ENCODE data around the gene GALNT15.

The GALNT15 gene

GRCh38 chr3:16174389-16174788 is at the start of gene GALNT15:
Gene GALNT15 (plus strand): TSS chr3:16174680. CDS start chr3:16175152, 472 bp downstream.
- DNase-seq = peak in 57 of 58 donors; percentile 16 to 95 (median 79)

GRCh38 chr3:16126634-16127033 is 47.8 kb upstream of the GALNT15 start:
- DNase-seq = no peak

GRCh38 chr3:16127249-16127648 is 47.2 kb upstream of the GALNT15 start:
- no peak for DNase-seq

GRCh38 chr3:16130066-16130465 is 44.4 kb upstream of the GALNT15 start:
- DNase-seq = peak in 20 of 58 donors; percentile 9 to 66 (median 26)

GRCh38 chr3:16132190-16132589 is 42.3 kb upstream of the GALNT15 start:
- DNase-seq = no peak

GRCh38 chr3:16132928-16133327 is 41.6 kb upstream of the GALNT15 start:
- DNase-seq = peak in 24 of 58 donors; percentile 14 to 71 (median 30)

- peak in 1 of 58 donors; percentile 25 for DNase-seq
Measured at GRCh38 chr3:16134173-16134928, 40.1 kb upstream of the GALNT15 start.

- DNase-seq = peak in 4 of 58 donors; percentile 12 to 52 (median 17)
Measured at GRCh38 chr3:16136055-16136454, 38.4 kb upstream of the GALNT15 start.

- DNase-seq = no peak
Measured at GRCh38 chr3:16137044-16137443, 37.4 kb upstream of the GALNT15 start.

GRCh38 chr3:16137977-16138376 is 36.5 kb upstream of the GALNT15 start:
- no peak for DNase-seq

GRCh38 chr3:16140116-16140893 is 34.2 kb upstream of the GALNT15 start:
- DNase-seq = peak in 12 of 58 donors; percentile 9 to 56 (median 26)

- no peak for DNase-seq
Measured at GRCh38 chr3:16140894-16141285, 33.6 kb upstream of the GALNT15 start.

GRCh38 chr3:16142350-16143025 is 32.0 kb upstream of the GALNT15 start:
- DNase-seq = no peak

- DNase-seq = no peak
Measured at GRCh38 chr3:16143861-16144447, 30.5 kb upstream of the GALNT15 start.

- DNase-seq = no peak
Measured at GRCh38 chr3:16145176-16145575, 29.3 kb upstream of the GALNT15 start.

GRCh38 chr3:16146015-16146730 is 28.3 kb upstream of the GALNT15 start:
- no peak for DNase-seq

GRCh38 chr3:16147220-16147994 is 27.1 kb upstream of the GALNT15 start:
- DNase-seq = no peak

GRCh38 chr3:16148213-16148612 is 26.3 kb upstream of the GALNT15 start:
- no peak for DNase-seq

- DNase-seq = peak in 1 of 58 donors; percentile 59
Measured at GRCh38 chr3:16148783-16149182, 25.7 kb upstream of the GALNT15 start.

- DNase-seq = no peak
Measured at GRCh38 chr3:16150285-16150684, 24.2 kb upstream of the GALNT15 start.

Measured in anterior cingulate cortex (tissue), 58 donors.